ENCODE results near the gene DLL1.
"Not testable (repeated sequence)": the region's sequence is repeated elsewhere in the genome, so short reads cannot be mapped to it uniquely, and the experiment has no call there.

DLL1 gene

DNA sequence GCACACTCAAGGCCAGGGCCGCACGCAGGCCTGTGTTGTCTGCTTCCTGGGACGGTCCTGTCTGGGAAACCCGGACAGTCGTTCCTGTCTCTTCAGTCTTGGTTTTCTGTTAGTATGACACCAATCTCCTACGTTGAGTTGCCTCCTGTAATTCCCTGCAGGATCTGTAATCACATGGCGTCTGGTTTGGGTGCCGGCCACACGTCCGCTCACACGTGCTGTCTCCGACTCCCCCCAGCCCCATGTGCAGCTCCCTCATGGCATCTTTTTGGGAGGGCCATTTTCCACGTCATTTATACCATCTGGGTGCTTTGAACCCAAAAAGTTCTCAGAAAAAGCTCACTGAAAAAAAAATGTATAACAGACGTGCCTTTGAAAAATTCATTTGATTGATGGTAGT, 23.2 kb downstream of the DLL1 start:
- no peak for DNase-seq

GRCh38 chr6:170266061-170266825, 24.6 kb downstream of the DLL1 start:
- no peak for DNase-seq

DNA sequence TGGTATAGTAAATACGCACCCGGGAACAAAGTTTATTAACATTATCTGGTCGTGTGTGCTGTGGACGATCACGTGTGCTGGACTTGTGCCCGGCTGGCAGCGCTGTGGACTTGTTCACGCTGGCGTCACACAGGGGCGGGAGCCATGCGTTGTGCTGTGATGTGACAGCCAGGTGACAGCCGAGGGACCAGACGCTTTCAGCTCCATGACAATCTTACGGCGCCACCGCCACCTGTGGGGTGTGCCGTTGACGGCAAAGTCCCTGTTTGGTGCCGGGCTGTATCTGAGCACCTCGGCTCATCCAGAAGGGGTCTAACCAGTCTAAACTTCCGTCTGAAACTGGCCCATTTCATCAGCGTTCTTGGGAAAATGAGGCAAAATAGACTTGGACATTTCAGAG, 25.2 kb downstream of the DLL1 start:
- DNase-seq: no peak

GRCh38 chr6:170264644-170265043, 26.2 kb downstream of the DLL1 start:
- not testable (repeated sequence) for DNase-seq

DNA sequence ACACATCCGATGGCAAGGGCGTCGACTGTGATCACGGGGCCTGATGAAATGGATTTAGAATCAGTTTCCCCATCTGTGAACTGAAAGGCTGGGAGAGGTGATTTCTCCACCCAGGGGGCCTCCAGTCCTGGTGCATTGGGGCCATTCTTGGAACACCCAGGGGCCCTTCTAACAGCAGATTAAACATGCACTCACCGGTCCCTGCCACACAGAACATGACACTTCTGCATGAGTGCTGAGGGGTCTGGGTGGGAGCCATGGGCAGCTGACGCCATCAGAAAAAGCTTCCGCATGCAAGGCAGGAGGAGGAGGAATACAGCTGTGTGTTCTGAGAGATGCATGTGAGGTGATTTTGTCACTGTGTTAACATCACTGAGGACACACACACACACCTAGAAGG, 26.8 kb downstream of the DLL1 start:
- no peak for DNase-seq

GRCh38 chr6:170263410-170263809, 27.5 kb downstream of the DLL1 start:
- DNase-seq: no peak

DNA sequence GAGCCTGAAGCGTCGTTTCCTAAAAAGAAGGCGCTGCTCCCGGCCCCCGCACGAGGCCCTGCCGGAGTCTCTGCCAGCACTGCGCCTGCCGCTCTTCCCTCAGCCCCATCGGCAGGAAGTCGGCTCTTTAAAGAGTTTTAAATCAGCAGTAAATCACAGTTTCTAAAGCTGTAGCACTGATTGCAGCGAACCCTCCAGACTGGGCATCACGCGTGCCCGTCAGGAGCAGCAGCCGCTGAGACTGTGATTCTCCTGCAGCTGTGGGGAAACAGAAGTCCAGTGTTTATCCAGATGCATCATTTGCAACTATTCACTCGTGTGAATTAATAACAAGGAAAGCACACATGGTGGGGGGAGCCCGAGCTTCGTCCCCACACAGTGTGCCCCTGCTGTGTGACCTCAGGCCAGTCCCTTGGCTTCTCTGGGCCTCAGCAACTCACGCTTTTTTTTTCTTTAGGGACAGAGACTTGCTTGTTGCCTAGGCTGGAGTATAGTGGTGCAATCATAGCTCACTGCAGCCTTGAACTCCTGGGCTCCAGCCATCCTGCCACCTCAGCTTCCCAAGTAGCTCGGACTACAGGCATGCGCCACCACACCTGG, 28.3 kb downstream of the DLL1 start:
- no peak for DNase-seq

DNA sequence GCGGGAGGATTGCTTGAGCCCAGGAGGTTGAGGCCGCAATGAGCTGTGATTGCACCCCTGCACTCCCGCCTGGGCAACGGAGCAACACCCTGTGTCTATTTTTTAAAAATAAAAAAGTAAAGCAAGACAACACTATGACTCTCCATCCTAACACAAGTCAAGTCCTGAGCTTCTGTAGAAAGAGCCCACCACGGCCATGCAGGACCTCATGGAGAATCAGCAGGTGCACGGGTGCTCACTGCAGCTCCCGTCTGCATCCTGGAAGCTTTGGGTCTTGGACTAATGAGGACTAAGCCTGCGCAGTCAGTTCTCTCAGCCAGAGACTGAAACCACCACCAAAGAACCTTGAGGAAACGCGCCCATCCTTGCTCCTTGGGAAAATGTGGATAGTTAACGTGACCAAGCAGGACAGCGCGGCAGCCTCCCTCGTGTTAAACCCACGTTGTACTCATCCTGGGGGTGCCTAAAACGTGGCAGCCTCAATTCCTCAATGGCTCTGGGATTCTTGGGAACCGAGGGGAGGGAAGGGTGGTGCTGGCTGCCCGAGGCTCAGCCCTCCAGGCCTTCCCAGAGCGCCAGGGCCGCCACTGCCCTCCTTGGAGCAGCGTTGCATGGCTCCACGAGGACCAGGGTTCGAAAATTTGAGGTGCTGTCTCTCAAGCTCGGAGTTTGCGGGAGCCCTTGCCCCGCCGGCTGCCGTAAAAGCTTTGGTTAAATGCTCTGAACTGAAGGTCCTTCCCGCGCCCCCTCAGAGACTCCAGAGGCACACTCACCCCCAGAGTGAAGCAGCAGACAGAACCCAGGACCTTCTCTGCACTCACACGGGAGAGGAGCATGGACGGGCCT, 29.0 kb downstream of the DLL1 start:
- no peak for DNase-seq

GRCh38 chr6:170260686-170261085, 30.2 kb downstream of the DLL1 start:
- no peak for DNase-seq

GRCh38 chr6:170259278-170259677, 31.6 kb downstream of the DLL1 start:
- no peak for DNase-seq

GRCh38 chr6:170258407-170258806, 32.5 kb downstream of the DLL1 start:
- DNase-seq: no peak

DNA sequence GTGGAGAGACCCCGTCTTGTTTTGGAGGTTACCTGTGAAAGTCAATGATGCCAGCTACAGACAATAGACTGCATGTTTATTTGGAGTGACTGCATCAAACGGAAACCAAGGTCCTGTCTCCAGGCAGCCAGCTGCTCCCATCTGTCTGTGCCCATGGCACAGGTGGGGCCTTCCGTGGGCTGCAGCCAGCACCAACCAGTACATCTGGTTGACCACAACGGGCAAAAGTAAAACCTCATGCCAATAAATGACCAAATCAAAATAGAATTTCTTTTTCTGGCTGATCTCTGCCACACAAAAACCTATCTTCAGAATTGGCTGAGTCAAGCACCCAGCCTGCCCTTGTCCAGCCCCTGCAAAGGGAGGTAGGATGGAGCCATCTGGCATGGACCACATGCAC, 33.5 kb downstream of the DLL1 start:
- DNase-seq: no peak

DNA sequence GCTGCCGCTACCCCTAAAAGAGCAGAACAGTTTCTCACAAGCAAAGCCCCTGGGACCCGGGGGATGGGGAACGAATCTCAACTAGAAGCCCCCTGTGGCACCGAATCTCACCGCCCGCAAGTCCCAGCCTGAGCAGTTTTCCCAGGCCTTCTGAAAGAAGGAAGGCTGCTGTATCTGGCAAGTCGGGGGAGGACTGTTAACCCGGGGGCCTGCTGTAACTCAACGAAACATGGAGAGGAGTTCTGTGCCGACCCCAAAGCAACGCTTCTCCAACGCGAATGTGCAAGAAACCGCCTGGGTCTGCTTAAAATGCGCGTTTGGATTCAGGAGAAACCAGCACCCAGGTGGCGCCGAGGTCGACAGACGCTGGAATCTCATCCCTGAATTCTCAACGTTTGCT, 34.2 kb downstream of the DLL1 start:
- DNase-seq: no peak

- no peak for DNase-seq
Observed at GRCh38 chr6:170255426-170256125, 35.3 kb downstream of the DLL1 start.

- no peak for DNase-seq
Observed at GRCh38 chr6:170254315-170255213, 36.3 kb downstream of the DLL1 start.

DNA sequence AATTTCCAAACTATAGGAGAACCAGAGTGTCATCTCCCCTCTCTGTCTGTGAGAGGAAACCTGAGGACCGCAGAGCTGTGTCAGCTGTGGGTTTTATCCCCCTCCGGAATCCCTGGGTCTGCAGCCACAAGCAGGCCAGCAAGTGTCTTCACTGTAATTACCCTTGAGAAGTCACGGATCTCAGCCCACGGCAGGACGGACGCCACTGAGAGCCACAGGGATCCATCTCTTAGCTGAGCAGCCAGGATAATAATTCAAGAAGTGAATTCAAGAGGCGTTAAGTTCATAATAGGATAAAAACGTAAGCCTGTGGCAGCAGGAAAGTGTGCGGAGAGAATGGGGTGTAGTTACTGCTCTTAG, 37.0 kb downstream of the DLL1 start:
- no peak for DNase-seq

- no peak for DNase-seq
Observed at GRCh38 chr6:170253226-170253909, 37.5 kb downstream of the DLL1 start.

GRCh38 chr6:170251776-170252571, 38.9 kb downstream of the DLL1 start:
- DNase-seq: no peak

DNA sequence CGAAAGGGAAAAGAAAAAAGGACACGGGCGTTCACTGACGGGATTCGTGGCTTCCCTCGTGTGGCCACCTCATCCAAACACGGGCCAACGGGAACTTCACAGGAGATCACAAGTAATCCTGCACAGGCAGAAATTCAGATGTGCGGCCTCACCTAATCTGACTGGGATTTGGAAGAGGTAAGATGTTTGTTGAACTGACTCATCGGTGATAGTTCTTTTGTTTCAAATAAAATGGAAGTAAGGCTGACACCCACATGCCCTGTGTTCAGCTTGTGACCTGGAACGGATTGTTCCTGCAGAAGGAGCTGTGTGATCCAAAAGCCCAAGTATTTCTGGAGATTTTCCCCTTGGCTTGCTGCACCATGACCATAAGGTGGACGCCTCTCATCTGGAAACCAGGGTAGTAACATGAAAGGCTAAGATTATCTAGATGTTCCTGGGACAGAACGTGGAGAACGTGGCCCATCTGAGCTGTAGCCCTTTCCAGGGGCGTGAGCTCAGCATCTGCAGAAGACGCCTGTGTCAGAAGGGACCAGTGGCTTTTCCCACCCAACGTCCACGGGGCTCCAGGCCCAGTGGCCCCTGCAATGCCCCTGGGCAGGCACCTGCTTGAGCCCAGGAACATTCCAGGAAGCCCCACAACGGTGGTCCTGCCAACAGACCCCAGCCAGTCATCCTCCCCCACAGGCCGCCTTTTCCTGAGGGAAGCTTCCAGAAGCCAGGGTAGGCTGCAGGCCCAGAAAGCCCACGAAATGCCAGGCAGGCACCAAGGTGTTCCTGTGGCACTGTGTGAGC, 39.7 kb downstream of the DLL1 start:
- DNase-seq: no peak

DNA sequence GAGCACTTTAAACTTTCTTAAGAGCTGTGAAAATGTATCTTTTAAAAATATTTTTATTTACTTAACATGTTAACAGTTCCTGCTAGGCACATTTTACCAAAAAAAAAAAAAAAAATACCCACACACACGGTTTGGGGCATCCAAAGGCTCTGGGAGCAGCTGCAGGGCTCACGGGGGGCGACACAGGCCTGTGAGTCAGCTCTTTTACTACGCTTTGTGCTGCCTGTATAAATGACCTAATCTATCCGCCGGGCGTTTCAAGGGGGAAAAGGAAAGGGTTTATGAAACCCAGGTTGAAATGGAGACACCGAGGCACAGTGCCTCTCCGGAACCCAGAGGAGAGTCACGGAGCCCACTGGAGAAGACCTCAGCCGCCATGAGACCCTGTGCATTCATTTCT, 40.4 kb downstream of the DLL1 start:
- no peak for DNase-seq
